ENCODE measurements around the gene SRSF1. TPM values are rescaled to one million over a fixed set of nuclear protein-coding genes. Genes with fewer than 3 reads are reported as not detected.

SRSF1 gene
- total RNA-seq, 1 experiment from 2014 or later, result 462 TPM

DNA sequence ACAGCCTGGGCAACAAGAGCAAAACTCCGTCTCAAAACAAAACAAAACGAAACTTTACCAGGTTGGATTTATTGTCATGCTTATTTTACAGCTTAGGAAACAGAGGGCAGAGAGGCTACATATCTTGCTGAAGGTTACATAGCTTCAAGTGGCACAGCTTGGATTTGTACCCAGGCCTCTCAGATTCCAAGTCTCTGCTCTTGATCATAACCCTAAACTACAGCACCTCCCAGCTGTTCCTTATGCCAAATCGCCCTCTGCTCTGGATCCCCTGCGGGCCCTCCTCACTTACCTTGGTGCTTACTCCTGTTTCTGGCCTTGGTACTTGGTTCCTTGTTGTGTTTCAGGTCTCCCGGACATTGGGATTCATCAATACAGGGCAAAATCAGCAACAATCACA lies 40.2 kb downstream of the SRSF1 start:
- no peaks in the 10 kb centered on the region for H3K79me1 ChIP-seq (ENCODE audit: insufficient read depth, low read depth, low read length, poor library complexity, severe bottlenecking)
- H3T11ph ChIP-seq (ENCODE audit: low read length), result no peak overlapping the region
- Mint-ChIP-seq H3K36me3 (ENCODE audit: insufficient read depth in 1 of 3, low read depth in 3 of 3) (no peaks in the 10 kb centered on the region; a peak in 1 of 7 replicates), H3K4me3 (no peak overlapping the region), H3K4me1 (peaks cover 7 to 12% of the 10 kb centered on the region in 2 experiments), H3K27me3 (ENCODE audit: low read depth) (peaks cover 4% of the 10 kb centered on the region), H3K9me3 (no peaks in the 10 kb centered on the region), H3K27ac (peak overlapping the region in 1 of 3 experiments; percentile 2; a peak in 1 of 7 replicates)
- no peak overlapping the region for H2BK12ac ChIP-seq (ENCODE audit: insufficient read length, low read depth, low read length)
- H4K5ac ChIP-seq (ENCODE audit: insufficient read length, low read depth, low read length), result no peak overlapping the region
- H3K4me2 ChIP-seq (ENCODE audit: insufficient read depth, insufficient read length, low read length), result no peak overlapping the region
- H3K27ac ChIP-seq (ENCODE audit: insufficient read length, low read depth, low read length), result no peak overlapping the region
- no peak overlapping the region for H2AFZ ChIP-seq (ENCODE audit: low read length)
- H3K27me3 ChIP-seq (ENCODE audit: insufficient read depth, low read length), result no peaks in the 10 kb centered on the region
- no peak overlapping the region for H3K23ac ChIP-seq (ENCODE audit: insufficient read length, low read depth, low read length)
- H3K23me2 ChIP-seq (ENCODE audit: insufficient read length, low read depth, low read length, poor library complexity, severe bottlenecking), result no peaks in the 10 kb centered on the region
- H3K4ac ChIP-seq (ENCODE audit: low read depth, low read length), result no peak overlapping the region
- no peak overlapping the region for H2BK15ac ChIP-seq (ENCODE audit: low read depth, low read length)
- H4K91ac ChIP-seq (ENCODE audit: insufficient read length, low read depth, low read length), result no peak overlapping the region
- no peak overlapping the region for H3K9ac ChIP-seq (ENCODE audit: extremely low read depth, insufficient read length, low read length)
- TF ChIP-seq, protein P1, sequence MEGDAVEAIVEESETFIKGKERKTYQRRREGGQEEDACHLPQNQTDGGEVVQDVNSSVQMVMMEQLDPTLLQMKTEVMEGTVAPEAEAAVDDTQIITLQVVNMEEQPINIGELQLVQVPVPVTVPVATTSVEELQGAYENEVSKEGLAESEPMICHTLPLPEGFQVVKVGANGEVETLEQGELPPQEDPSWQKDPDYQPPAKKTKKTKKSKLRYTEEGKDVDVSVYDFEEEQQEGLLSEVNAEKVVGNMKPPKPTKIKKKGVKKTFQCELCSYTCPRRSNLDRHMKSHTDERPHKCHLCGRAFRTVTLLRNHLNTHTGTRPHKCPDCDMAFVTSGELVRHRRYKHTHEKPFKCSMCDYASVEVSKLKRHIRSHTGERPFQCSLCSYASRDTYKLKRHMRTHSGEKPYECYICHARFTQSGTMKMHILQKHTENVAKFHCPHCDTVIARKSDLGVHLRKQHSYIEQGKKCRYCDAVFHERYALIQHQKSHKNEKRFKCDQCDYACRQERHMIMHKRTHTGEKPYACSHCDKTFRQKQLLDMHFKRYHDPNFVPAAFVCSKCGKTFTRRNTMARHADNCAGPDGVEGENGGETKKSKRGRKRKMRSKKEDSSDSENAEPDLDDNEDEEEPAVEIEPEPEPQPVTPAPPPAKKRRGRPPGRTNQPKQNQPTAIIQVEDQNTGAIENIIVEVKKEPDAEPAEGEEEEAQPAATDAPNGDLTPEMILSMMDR (conservative IDR thresholded peaks at IDR 0.05), result no peak
- H3K9me3 ChIP-seq (ENCODE audit: control insufficient read depth, low read depth, low read length), result no peaks in the 10 kb centered on the region
- H3K4me1 ChIP-seq (ENCODE audit: insufficient read depth, low read length), result peaks cover 2% of the 10 kb centered on the region; the same call in 1 of the 2 replicates
- H3K79me2 ChIP-seq (ENCODE audit: insufficient read depth, low read length), result no peaks in the 10 kb centered on the region
- H2BK120ac ChIP-seq (ENCODE audit: low read depth, low read length, poor library complexity, severe bottlenecking), result no peak overlapping the region
- H2BK20ac ChIP-seq (ENCODE audit: low read depth, low read length, poor library complexity, severe bottlenecking), result no peak overlapping the region
- no peak overlapping the region for H3K14ac ChIP-seq (ENCODE audit: insufficient read depth, low read length)
- no peak overlapping the region for H2AK5ac ChIP-seq (ENCODE audit: insufficient read length, low read length)
- H3K56ac ChIP-seq (ENCODE audit: insufficient read length, low read depth, low read length), result no peak overlapping the region
- H2BK5ac ChIP-seq (ENCODE audit: insufficient read length, low read length), result no peak overlapping the region
- no peak for DNase-seq
- H4K20me1 ChIP-seq (ENCODE audit: control insufficient read depth, insufficient read depth, insufficient read length), result no peaks in the 10 kb centered on the region
- no peak overlapping the region for H3K18ac ChIP-seq (ENCODE audit: insufficient read length, low read depth, low read length)
- no peak overlapping the region for H4K8ac ChIP-seq (replicated peaks; ENCODE audit: insufficient read length, low read depth, low read length)
- no CpG with 5 or more reads among the region's 5 CpGs for WGBS (ENCODE audit: extremely low coverage, insufficient read length, low lambda C conversion rate)

Measured in H9 (cell line).